Amniotic epithelial cell (primary cell): ENCODE results near the gene XPNPEP1.

Experiments used
- DNase-seq: peaks from one replicate; pipeline ENCODE4 v3.0.0-alpha.2; 2010; ENCODE audit warnings: low read depth

Gene XPNPEP1

GRCh38 chr10:109862738-109863137 lies 60.6 kb downstream of the XPNPEP1 start:
- no peak for DNase-seq

- no peak for DNase-seq
These were observed 61.3 kb downstream of the XPNPEP1 start for GRCh38 chr10:109862041-109862440.

GRCh38 chr10:109861081-109861480 lies 62.2 kb downstream of the XPNPEP1 start:
- DNase-seq = no peak

GRCh38 chr10:109859221-109859620 lies 64.1 kb downstream of the XPNPEP1 start:
- DNase-seq = no peak

GRCh38 chr10:109855746-109856145 lies 67.6 kb downstream of the XPNPEP1 start:
- DNase-seq = no peak

- no peak for DNase-seq
These were observed 69.4 kb downstream of the XPNPEP1 start for GRCh38 chr10:109853921-109854320.

GRCh38 chr10:109852475-109853037 lies 70.8 kb downstream of the XPNPEP1 start:
- DNase-seq = peak; percentile 55

- DNase-seq = no peak
These were observed 71.5 kb downstream of the XPNPEP1 start for GRCh38 chr10:109851616-109852474.

GRCh38 chr10:109846832-109847231 lies 76.5 kb downstream of the XPNPEP1 start:
- DNase-seq = peak; percentile 11

GRCh38 chr10:109845308-109845707 lies 78.0 kb downstream of the XPNPEP1 start:
- DNase-seq = no peak

GRCh38 chr10:109838592-109839244 lies 84.6 kb downstream of the XPNPEP1 start:
- DNase-seq = no peak

GRCh38 chr10:109837384-109837783 lies 85.9 kb downstream of the XPNPEP1 start:
- DNase-seq = peak; percentile 73

- peak; percentile 52 for DNase-seq
These were observed 88.1 kb downstream of the XPNPEP1 start for GRCh38 chr10:109835257-109835656.

GRCh38 chr10:109831846-109832245 lies 91.5 kb downstream of the XPNPEP1 start:
- no peak for DNase-seq

GRCh38 chr10:109824206-109824605 lies 99.1 kb downstream of the XPNPEP1 start:
- no peak for DNase-seq

GRCh38 chr10:109823196-109823595 lies 100.1 kb downstream of the XPNPEP1 start:
- peak; percentile 51 for DNase-seq

- DNase-seq = no peak
These were observed 101.6 kb downstream of the XPNPEP1 start for GRCh38 chr10:109821672-109822071.

- no peak for DNase-seq
These were observed 102.5 kb downstream of the XPNPEP1 start for GRCh38 chr10:109820620-109821405.

GRCh38 chr10:109819807-109820206 lies 103.5 kb downstream of the XPNPEP1 start:
- DNase-seq = no peak
